SK-N-SH treated with all-trans-retinoic acid at 6 μM for 48 hours (cell line): Measurements from ENCODE around the gene NME3.

Experiments used
- ATAC-seq: fragments of 200-7000 bp; cut with Tn5 transposase; 3 replicates; pipeline ENCODE4 v1.9.1; 2020; ENCODE audit warnings: mild to moderate bottlenecking, moderate library complexity
- BACH2 ChIP-seq: fragments of 250-450 bp; sonication (Bioruptor Pico); IDR thresholded peaks from 2 replicates; pipeline ENCODE4 v1.9.0; 2021; ENCODE audit warnings: mild to moderate bottlenecking, borderline replicate concordance
- CSDC2 ChIP-seq: fragments of 250-450 bp; sonication (Bioruptor Pico); IDR thresholded peaks from 2 replicates; pipeline ENCODE4 v1.5.0; 2020; ENCODE audit warnings: mild to moderate bottlenecking, moderate library complexity
- ESRRG ChIP-seq: fragments of 250-450 bp; sonication (Bioruptor Pico); IDR thresholded peaks from 2 replicates; pipeline ENCODE4 v1.6.1; 2021; ENCODE audit warnings: mild to moderate bottlenecking
- GLIS3 ChIP-seq: fragments of 250-450 bp; sonication (Bioruptor Pico); IDR thresholded peaks from 2 replicates; pipeline ENCODE4 v1.5.0; 2020; ENCODE audit warnings: mild to moderate bottlenecking, moderate library complexity
- PPARA ChIP-seq: fragments of 250-450 bp; sonication (Bioruptor Pico); IDR thresholded peaks from 2 replicates; pipeline ENCODE4 v1.5.0; 2020; ENCODE audit warnings: mild to moderate bottlenecking, borderline replicate concordance
- TCF4 ChIP-seq: fragments of 250-450 bp; sonication (Bioruptor Pico); IDR thresholded peaks from 2 replicates; pipeline ENCODE4 v1.8.0; 2021; ENCODE audit warnings: mild to moderate bottlenecking, moderate library complexity, borderline replicate concordance
- ZC3H10 ChIP-seq: fragments of 250-450 bp; sonication (Bioruptor Pico); IDR thresholded peaks from 2 replicates; pipeline ENCODE4 v1.5.1; 2021; ENCODE audit warnings: mild to moderate bottlenecking, moderate library complexity
- ZFP3 ChIP-seq: fragments of 250-450 bp; sonication (Bioruptor Pico); IDR thresholded peaks from 2 replicates; pipeline ENCODE4 v1.5.0; 2020; ENCODE audit warnings: mild to moderate bottlenecking, moderate library complexity
- ZNF565 ChIP-seq: fragments of 450-650 bp; formaldehyde crosslinking; conservative IDR thresholded peaks from 2 replicates; pipeline ENCODE4 v1.5.0; 2020; ENCODE audit warnings: low read depth, mild to moderate bottlenecking, moderate library complexity
- ZNF70 ChIP-seq: fragments of 450-650 bp; formaldehyde crosslinking; IDR thresholded peaks from 2 replicates; pipeline ENCODE4 v1.5.0; 2020; ENCODE audit warnings: mild to moderate bottlenecking, moderate library complexity
- ZNF8 ChIP-seq: fragments of 450-650 bp; formaldehyde crosslinking; IDR thresholded peaks from 2 replicates; pipeline ENCODE4 v1.5.0; 2020; ENCODE audit warnings: mild to moderate bottlenecking, moderate library complexity
- TF ChIP-seq, protein P1 (sequence below): fragments of 250-450 bp; sonication (Bioruptor Pico); IDR thresholded peaks from 2 replicates; pipeline ENCODE4 v1.5.1; 2021; ENCODE audit warnings: mild to moderate bottlenecking, moderate library complexity
- TF ChIP-seq, protein P2 (sequence below): fragments of 250-450 bp; sonication (Bioruptor Pico); IDR thresholded peaks from 2 replicates; pipeline ENCODE4 v1.5.0; 2020; ENCODE audit warnings: mild to moderate bottlenecking, moderate library complexity
- TF ChIP-seq, protein P3 (sequence below): fragments of 250-450 bp; sonication (Bioruptor Pico); IDR thresholded peaks from 2 replicates; pipeline ENCODE4 v1.8.0; 2021; ENCODE audit warnings: low read depth, mild to moderate bottlenecking, moderate library complexity, borderline replicate concordance
- TF ChIP-seq, protein P4 (sequence below): fragments of 250-450 bp; sonication (Bioruptor Pico); IDR thresholded peaks from 2 replicates; pipeline ENCODE4 v1.5.1; 2020; ENCODE audit warnings: low read depth, mild to moderate bottlenecking, moderate library complexity

Gene NME3

DNA sequence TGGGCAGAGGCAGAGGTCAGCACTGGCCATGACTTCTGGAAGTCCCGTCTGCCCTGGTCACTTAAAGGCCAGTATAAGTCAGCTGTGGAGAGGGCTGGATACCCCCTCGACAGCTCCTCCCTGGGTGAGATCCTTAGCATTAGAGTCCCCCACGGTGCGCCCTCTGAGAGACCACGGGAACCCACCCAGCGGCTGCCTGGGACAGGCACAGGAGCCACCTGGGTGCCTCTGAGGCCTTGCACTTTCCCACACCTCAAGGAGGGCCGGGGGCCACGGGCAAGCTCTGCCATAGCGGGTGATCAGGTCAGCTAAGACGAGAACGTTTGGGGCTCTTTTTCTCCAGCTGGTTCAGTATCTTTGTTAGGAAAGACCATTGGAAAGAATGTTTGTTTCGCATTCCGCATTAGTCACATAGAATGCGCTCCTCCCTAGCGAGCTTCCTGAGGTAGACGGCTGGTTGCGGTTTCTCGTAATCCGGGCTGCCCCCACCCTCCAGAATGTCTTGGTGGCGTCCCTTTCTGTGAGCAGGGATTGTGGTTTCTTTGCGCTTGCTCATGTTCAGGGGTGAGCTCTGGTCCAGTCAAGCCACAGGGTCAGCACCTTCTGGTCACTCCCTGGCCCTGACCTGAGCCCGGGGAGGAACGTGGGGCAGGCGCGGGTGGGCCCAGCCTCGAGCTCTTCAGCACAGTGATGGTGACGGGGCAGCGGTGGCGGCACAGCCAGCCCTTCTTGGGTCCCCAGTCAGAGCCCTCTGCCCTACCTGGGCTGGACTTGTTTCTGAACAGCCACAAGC is 25.2 kb downstream of the NME3 start (continued):
- TF ChIP-seq, protein P1, sequence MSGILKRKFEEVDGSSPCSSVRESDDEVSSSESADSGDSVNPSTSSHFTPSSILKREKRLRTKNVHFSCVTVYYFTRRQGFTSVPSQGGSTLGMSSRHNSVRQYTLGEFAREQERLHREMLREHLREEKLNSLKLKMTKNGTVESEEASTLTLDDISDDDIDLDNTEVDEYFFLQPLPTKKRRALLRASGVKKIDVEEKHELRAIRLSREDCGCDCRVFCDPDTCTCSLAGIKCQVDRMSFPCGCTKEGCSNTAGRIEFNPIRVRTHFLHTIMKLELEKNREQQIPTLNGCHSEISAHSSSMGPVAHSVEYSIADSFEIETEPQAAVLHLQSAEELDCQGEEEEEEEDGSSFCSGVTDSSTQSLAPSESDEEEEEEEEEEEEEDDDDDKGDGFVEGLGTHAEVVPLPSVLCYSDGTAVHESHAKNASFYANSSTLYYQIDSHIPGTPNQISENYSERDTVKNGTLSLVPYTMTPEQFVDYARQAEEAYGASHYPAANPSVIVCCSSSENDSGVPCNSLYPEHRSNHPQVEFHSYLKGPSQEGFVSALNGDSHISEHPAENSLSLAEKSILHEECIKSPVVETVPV (CRISPR knock-in tag) = no peak
- no peak for TF ChIP-seq GLIS3
- TF ChIP-seq ZNF8 (CRISPR knock-in tag) = no peak
- TF ChIP-seq TCF4 (CRISPR knock-in tag) = no peak
- TF ChIP-seq ESRRG (CRISPR knock-in tag) = no peak
- no peak for TF ChIP-seq ZC3H10
- no peak for TF ChIP-seq ZNF70 (CRISPR knock-in tag)
- TF ChIP-seq CSDC2 (CRISPR knock-in tag) = no peak

DNA sequence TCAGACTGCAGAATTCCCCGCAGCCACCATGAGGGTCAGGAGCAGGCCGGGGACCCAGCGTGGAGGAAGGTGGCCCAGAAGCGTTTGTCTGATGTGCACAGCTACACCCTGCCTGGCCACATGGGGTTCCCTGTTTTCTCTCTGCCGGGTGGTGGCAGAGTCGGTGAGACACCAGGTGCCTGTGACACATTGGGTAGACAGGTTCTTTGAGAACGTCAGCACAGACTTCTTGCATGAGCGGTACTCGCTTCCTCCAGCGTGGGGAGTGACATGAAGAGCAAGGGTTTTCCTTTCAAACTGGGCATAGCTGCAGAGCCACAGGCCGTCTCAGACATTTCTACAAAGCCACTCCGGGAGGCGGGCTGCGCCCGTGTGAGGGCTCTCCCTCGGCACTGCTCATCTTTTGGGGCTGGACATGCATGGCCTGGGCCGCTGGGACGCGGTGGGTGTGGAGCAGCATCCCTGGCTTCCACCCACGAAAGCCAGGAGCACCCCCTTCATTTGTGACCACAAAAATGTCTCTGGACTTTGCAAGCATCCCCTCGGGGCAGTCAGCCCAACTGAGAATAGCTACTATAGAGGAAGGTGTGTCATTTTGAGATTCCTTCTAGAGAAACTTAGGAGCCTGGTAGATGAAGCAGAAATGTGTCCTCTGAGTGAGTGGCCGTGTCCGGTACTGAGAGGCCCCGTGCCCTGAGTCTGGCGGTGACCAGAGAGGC is 26.0 kb downstream of the NME3 start:
- no peak for TF ChIP-seq GLIS3
- no peak for TF ChIP-seq ZFP3 (CRISPR knock-in tag)
- no peak for TF ChIP-seq TCF4 (CRISPR knock-in tag)
- no peak for TF ChIP-seq BACH2 (CRISPR knock-in tag)
- TF ChIP-seq, protein P2, sequence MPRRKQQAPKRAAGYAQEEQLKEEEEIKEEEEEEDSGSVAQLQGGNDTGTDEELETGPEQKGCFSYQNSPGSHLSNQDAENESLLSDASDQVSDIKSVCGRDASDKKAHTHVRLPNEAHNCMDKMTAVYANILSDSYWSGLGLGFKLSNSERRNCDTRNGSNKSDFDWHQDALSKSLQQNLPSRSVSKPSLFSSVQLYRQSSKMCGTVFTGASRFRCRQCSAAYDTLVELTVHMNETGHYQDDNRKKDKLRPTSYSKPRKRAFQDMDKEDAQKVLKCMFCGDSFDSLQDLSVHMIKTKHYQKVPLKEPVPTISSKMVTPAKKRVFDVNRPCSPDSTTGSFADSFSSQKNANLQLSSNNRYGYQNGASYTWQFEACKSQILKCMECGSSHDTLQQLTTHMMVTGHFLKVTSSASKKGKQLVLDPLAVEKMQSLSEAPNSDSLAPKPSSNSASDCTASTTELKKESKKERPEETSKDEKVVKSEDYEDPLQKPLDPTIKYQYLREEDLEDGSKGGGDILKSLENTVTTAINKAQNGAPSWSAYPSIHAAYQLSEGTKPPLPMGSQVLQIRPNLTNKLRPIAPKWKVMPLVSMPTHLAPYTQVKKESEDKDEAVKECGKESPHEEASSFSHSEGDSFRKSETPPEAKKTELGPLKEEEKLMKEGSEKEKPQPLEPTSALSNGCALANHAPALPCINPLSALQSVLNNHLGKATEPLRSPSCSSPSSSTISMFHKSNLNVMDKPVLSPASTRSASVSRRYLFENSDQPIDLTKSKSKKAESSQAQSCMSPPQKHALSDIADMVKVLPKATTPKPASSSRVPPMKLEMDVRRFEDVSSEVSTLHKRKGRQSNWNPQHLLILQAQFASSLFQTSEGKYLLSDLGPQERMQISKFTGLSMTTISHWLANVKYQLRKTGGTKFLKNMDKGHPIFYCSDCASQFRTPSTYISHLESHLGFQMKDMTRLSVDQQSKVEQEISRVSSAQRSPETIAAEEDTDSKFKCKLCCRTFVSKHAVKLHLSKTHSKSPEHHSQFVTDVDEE (CRISPR knock-in tag) = no peak
- ATAC-seq = peak; percentile 27

DNA sequence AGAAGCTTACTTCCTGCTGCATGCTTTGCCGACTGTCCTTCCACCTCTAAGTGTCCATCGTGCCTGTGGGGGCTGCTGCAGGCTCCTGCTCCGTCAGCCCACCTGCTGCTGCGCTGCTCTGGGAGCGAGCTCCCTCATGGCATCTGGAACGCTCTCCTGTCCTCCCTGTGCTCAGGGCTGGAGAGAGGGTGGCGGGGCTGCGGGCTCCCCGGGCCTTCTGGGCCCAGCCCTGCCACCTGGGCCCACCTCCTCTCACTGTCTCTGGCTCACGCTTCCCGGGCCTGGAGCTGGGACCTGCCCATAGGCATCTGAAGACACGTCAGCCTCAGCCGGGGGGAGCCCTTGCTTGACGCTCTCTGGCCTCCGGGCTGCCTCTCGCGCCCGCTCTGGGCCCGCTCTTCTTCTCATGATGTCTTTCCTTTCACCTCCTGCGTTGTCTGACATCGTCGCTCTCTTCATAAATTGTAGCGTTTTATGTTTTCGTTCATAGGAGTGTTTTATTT is 27.0 kb downstream of the NME3 start:
- no peak for ATAC-seq
- TF ChIP-seq PPARA (CRISPR knock-in tag) (no peak), ZC3H10 (no peak), ZNF565 (CRISPR knock-in tag) (no peak)
- TF ChIP-seq, protein P2 (CRISPR knock-in tag) = no peak
- TF ChIP-seq, protein P3, sequence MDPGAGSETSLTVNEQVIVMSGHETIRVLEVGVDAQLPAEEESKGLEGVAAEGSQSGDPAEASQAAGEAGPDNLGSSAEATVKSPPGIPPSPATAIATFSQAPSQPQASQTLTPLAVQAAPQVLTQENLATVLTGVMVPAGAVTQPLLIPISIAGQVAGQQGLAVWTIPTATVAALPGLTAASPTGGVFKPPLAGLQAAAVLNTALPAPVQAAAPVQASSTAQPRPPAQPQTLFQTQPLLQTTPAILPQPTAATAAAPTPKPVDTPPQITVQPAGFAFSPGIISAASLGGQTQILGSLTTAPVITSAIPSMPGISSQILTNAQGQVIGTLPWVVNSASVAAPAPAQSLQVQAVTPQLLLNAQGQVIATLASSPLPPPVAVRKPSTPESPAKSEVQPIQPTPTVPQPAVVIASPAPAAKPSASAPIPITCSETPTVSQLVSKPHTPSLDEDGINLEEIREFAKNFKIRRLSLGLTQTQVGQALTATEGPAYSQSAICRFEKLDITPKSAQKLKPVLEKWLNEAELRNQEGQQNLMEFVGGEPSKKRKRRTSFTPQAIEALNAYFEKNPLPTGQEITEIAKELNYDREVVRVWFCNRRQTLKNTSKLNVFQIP = no peak
- TF ChIP-seq, protein P4, sequence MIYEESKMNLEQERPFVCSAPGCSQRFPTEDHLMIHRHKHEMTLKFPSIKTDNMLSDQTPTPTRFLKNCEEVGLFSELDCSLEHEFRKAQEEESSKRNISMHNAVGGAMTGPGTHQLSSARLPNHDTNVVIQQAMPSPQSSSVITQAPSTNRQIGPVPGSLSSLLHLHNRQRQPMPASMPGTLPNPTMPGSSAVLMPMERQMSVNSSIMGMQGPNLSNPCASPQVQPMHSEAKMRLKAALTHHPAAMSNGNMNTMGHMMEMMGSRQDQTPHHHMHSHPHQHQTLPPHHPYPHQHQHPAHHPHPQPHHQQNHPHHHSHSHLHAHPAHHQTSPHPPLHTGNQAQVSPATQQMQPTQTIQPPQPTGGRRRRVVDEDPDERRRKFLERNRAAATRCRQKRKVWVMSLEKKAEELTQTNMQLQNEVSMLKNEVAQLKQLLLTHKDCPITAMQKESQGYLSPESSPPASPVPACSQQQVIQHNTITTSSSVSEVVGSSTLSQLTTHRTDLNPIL (CRISPR knock-in tag) = no peak
